Keratinocyte (primary cell): ENCODE measurements around the gene LTB4R2. TPM values are rescaled to one million over a fixed set of nuclear protein-coding genes. Genes with fewer than 3 reads are reported as not detected.

Experiments
- DNase-seq: peaks from one replicate; pipeline ENCODE4 v3.0.0-alpha.2; 2011; ENCODE audit warnings: low read depth, missing footprints, low spot score
- FAIRE-seq: peaks from 2 replicates; lab custom pipeline; 2011; peaks lifted over from hg19 to GRCh38; lab: Jason Lieb, UNC
- H2AFZ ChIP-seq: 2 replicates; pipeline ENCODE4 v1.6.0; 2012; ENCODE audit warnings: low read length, control low read depth, inconsistent platforms; ENCODE audit not compliant: control insufficient read depth
- H3K27ac ChIP-seq: 2 replicates; pipeline ENCODE4 v1.5.1; 2011; ENCODE audit warnings: low read length; ENCODE audit not compliant: control insufficient read depth, insufficient read depth
- H3K27me3 ChIP-seq: 3 replicates; pipeline ENCODE4 v1.6.0; 2011; ENCODE audit warnings: low read length; ENCODE audit not compliant: control insufficient read depth, insufficient read depth; ENCODE audit errors: extremely low read depth
- H3K36me3 ChIP-seq, 2 experiments: 2 replicates in 1 of 2; 3 replicates in 1 of 2; pipeline ENCODE4 v1.5.1; 2011; ENCODE audit warnings: low read length in 2 of 2, mild to moderate bottlenecking in 1 of 2; ENCODE audit not compliant: control insufficient read depth in 2 of 2, insufficient read depth in 2 of 2; ENCODE audit errors: extremely low read depth in 1 of 2
- H3K4me1 ChIP-seq: 3 replicates; pipeline ENCODE4 v1.5.1; 2011; ENCODE audit warnings: low read length; ENCODE audit not compliant: control insufficient read depth, insufficient read depth; ENCODE audit errors: extremely low read depth
- H3K4me2 ChIP-seq: 3 replicates; pipeline ENCODE4 v1.6.0; 2011; ENCODE audit warnings: low read depth, low read length; ENCODE audit not compliant: control insufficient read depth, insufficient read depth; ENCODE audit errors: extremely low read depth
- H3K4me3 ChIP-seq, 3 experiments: fragments of 200-600 bp in 1 of 3; sonication (generic) in 1 of 3; 2 replicates in 2 of 3; 3 replicates in 1 of 3; pipeline ENCODE4 v1.5.1; 2011 to 2016; ENCODE audit warnings: low read length in 3 of 3, mild to moderate bottlenecking in 3 of 3, control low read depth in 2 of 3, inconsistent platforms in 1 of 3, low read depth in 1 of 3, mixed read lengths in 1 of 3, mixed run types in 1 of 3, moderate library complexity in 1 of 3; ENCODE audit not compliant: control insufficient read depth in 2 of 3, insufficient read depth in 2 of 3; ENCODE audit errors: extremely low read depth in 1 of 3
- H3K79me2 ChIP-seq: 2 replicates; pipeline ENCODE4 v1.6.0; 2012; ENCODE audit warnings: low read length; ENCODE audit not compliant: control insufficient read depth, insufficient read depth
- H3K9ac ChIP-seq: 3 replicates; pipeline ENCODE4 v1.6.0; 2011; ENCODE audit warnings: low read length; ENCODE audit not compliant: control insufficient read depth, insufficient read depth; ENCODE audit errors: extremely low read depth
- H3K9me1 ChIP-seq: 3 replicates; pipeline ENCODE4 v1.6.0; 2011; ENCODE audit warnings: low read length; ENCODE audit not compliant: control insufficient read depth, insufficient read depth; ENCODE audit errors: extremely low read depth
- H3K9me3 ChIP-seq: 2 replicates; pipeline ENCODE4 v1.5.1; 2012; ENCODE audit warnings: low read depth, low read length; ENCODE audit not compliant: control insufficient read depth
- H4K20me1 ChIP-seq: 3 replicates; pipeline ENCODE4 v1.6.0; 2011; ENCODE audit warnings: low read length; ENCODE audit not compliant: control insufficient read depth, insufficient read depth; ENCODE audit errors: extremely low read depth
- EZH2 ChIP-seq: IDR thresholded peaks from one replicate; pipeline ENCODE4 v1.6.1; 2012; ENCODE audit warnings: inconsistent platforms, mild to moderate bottlenecking, low read length, moderate library complexity
- dilution Hi-C: fragments of 300-500 bp; cut with MboI; formaldehyde crosslinking; loops from one replicate; pipeline ENCODE4 v1.7.0; 2020; ENCODE audit warnings: low sequenced_read_pairs; ENCODE audit not compliant: extremely low pct_ligation_motif_present
- polyA plus RNA-seq, 5 experiments: library from polyadenylated mRNA; depleted of rRNA in 3 of 5; stranded (reverse) in 3 of 5; stranded (forward) in 1 of 5; unstranded in 1 of 5; fragments of >200 nt; gene quantifications; 1 replicate in 1 of 5; 2 replicates in 3 of 5; 3 replicates in 1 of 5; pipeline versions ENCODE4 v1.2.1 to v1.2.3, GENCODE V29; 2011 to 2012; ENCODE audit warnings: missing spikeins in 2 of 5, low read depth in 1 of 5, low replicate concordance in 1 of 5
- TF ChIP-seq, protein P1 (sequence below), 3 experiments: IDR thresholded peaks in 1 of 3; conservative IDR thresholded peaks in 1 of 3; optimal IDR thresholded peaks in 1 of 3; 2 replicates in 2 of 3; 3 replicates in 1 of 3; pipeline versions ENCODE3 to v1.5.1; 2011; ENCODE audit warnings: low read length in 3 of 3, mild to moderate bottlenecking in 3 of 3, moderate library complexity in 2 of 3, control low read depth in 1 of 3, inconsistent platforms in 1 of 3; ENCODE audit not compliant: insufficient read depth in 2 of 3; ENCODE audit errors: extremely low read depth in 1 of 3

Gene LTB4R2
- polyA plus RNA-seq, 1 donor (not counting 4 experiments of a cell fraction or from before 2014, with no cell fraction given) = 7.9 TPM

DNA sequence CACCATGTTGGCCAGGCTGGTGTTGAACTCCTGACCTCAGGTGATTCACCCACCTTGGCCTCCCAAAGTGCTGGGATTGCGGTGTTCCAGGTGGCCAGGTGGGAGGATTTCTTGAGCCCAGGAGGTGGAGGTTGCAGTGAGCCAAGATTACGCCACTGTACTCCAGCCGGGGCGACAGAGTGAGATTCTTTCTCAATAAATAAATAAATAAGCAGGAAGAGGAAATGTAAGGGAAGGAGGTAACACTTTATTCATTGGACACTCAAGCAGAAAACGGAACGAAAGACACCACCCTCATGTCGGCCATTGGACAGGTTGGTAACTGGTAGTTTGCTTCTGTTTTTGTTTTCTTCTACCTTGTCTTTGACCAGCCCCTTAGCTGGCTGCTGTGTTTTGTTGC lies 45.1 kb downstream of the LTB4R2 start:
- H3K4me1 ChIP-seq = no peaks in the 10 kb centered on the region
- dilution Hi-C loops = no loop called here
- no peak for TF ChIP-seq EZH2
- TF ChIP-seq, protein P1, sequence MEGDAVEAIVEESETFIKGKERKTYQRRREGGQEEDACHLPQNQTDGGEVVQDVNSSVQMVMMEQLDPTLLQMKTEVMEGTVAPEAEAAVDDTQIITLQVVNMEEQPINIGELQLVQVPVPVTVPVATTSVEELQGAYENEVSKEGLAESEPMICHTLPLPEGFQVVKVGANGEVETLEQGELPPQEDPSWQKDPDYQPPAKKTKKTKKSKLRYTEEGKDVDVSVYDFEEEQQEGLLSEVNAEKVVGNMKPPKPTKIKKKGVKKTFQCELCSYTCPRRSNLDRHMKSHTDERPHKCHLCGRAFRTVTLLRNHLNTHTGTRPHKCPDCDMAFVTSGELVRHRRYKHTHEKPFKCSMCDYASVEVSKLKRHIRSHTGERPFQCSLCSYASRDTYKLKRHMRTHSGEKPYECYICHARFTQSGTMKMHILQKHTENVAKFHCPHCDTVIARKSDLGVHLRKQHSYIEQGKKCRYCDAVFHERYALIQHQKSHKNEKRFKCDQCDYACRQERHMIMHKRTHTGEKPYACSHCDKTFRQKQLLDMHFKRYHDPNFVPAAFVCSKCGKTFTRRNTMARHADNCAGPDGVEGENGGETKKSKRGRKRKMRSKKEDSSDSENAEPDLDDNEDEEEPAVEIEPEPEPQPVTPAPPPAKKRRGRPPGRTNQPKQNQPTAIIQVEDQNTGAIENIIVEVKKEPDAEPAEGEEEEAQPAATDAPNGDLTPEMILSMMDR (optimal IDR thresholded peaks at IDR 0.05 in 1 of 3, IDR thresholded peaks at IDR 0.05 in 1 of 3, conservative IDR thresholded peaks at IDR 0.05 in 1 of 3; ENCODE audit: extremely low read depth in 1 of 3, insufficient read depth in 2 of 3, low read length in 3 of 3) = no peak
- H3K79me2 ChIP-seq = no peaks in the 10 kb centered on the region
- no peaks in the 10 kb centered on the region for H4K20me1 ChIP-seq
- H3K27me3 ChIP-seq = no peaks in the 10 kb centered on the region
- DNase-seq (no peak), FAIRE-seq (no peak)
- no peak overlapping the region for H3K9ac ChIP-seq
- no peaks in the 10 kb centered on the region for H3K36me3 ChIP-seq
- no peak overlapping the region for H3K4me2 ChIP-seq
- H3K27ac ChIP-seq = no peak overlapping the region
- H3K4me3 ChIP-seq = no peak overlapping the region
- no peaks in the 10 kb centered on the region for H3K9me3 ChIP-seq
- H3K9me1 ChIP-seq = no peaks in the 10 kb centered on the region
- H2AFZ ChIP-seq = no peak overlapping the region

DNA sequence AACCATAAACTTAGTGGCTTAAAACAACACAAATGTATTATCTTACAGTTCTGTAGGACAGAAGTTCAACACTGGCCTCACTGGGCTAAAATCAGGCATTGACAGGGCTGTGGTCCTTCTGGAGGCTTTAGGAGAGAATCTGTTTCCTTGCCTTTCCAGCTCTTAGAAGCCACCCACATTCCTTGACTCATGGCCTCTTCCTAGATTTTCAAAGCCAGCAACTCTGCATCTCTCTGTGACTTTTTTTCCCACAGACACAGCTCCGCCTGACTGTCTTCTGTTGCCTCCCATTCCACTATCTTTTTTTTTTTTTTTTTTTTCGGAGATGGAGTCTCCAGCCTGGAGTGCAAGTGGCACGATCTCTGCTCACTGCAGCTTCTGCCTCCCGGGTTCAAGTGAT lies 46.3 kb downstream of the LTB4R2 start:
- Histone ChIP-seq H3K9me1 (no peaks in the 10 kb centered on the region), H3K36me3 (no peaks in the 10 kb centered on the region), H3K4me1 (no peaks in the 10 kb centered on the region), H3K27me3 (no peaks in the 10 kb centered on the region), H3K27ac (no peak overlapping the region), H3K9me3 (no peaks in the 10 kb centered on the region), H2AFZ (no peak overlapping the region), H3K9ac (no peak overlapping the region), H3K79me2 (no peaks in the 10 kb centered on the region), H4K20me1 (no peaks in the 10 kb centered on the region), H3K4me2 (no peak overlapping the region), H3K4me3 (no peak overlapping the region)
- TF ChIP-seq, protein P1 (optimal IDR thresholded peaks at IDR 0.05 in 1 of 3, IDR thresholded peaks at IDR 0.05 in 1 of 3, conservative IDR thresholded peaks at IDR 0.05 in 1 of 3; ENCODE audit: extremely low read depth in 1 of 3, insufficient read depth in 2 of 3, low read length in 3 of 3) = no peak
- no peak for TF ChIP-seq EZH2
- DNase-seq = no peak
- no peak for FAIRE-seq
- dilution Hi-C loops = no loop called here
